Prostate gland (tissue), 2 donors: ENCODE data around the gene LIPN.

Experiments
- CTCF ChIP-seq, 4 experiments: fragments of 200-600 bp in 2 of 4; fragments of 450-650 bp in 2 of 4; sonication (generic) in 2 of 4; IDR thresholded peaks; 1 replicate in 3 of 4; 2 replicates in 1 of 4; pipeline ENCODE4 v1.5.1; 2016 to 2019; ENCODE audit warnings: antibody characterized with exemption in 4 of 4, mild to moderate bottlenecking in 2 of 4, moderate library complexity in 2 of 4
- POLR2A ChIP-seq: fragments of 450-650 bp; IDR thresholded peaks from one replicate; pipeline ENCODE4 v1.6.1; 2016; ENCODE audit warnings: antibody characterized with exemption, mild to moderate bottlenecking
- POLR2AphosphoS5 ChIP-seq: sonication (generic); formaldehyde crosslinking; IDR thresholded peaks from one replicate; pipeline ENCODE4 v1.6.1; 2017; ENCODE audit warnings: antibody characterized with exemption

GRCh38 chr10:88782222-88782621 is 22.4 kb downstream of the LIPN start:
- TF ChIP-seq CTCF (IDR thresholded peaks at IDR 0.05) (no peak), POLR2A (no peak), POLR2AphosphoS5 (no peak)
